Astrocyte (in vitro differentiated cells and primary cell): Measurements from ENCODE around the gene KRT37.

Experiments used
- CTCF ChIP-seq: IDR thresholded peaks from 2 replicates; pipeline ENCODE4 v1.5.1; 2011; ENCODE audit warnings: low read depth, mild to moderate bottlenecking, inconsistent platforms, low read length, moderate library complexity; ENCODE audit not compliant: insufficient read depth
- EZH2 ChIP-seq: IDR thresholded peaks from 2 replicates; pipeline ENCODE4 v1.6.1; 2012; ENCODE audit warnings: mild to moderate bottlenecking, low read length, inconsistent platforms; ENCODE audit not compliant: insufficient read depth

GRCh38 chr17:41413353-41413957 is 10.9 kb downstream of the KRT37 start:
- TF ChIP-seq CTCF: no peak
- TF ChIP-seq EZH2: no peak
